GM21526 (cell line): ENCODE measurements around the gene FBH1.
"Not testable (repeated sequence)": the region's sequence is repeated elsewhere in the genome, so short reads cannot be mapped to it uniquely, and the experiment has no call there.

ENCODE experiments used
- ATAC-seq: cut with Tn5 transposase; IDR thresholded peaks from one replicate; pipeline ENCODE4 v1.9.1; 2021; ENCODE audit warnings: moderate library complexity; ENCODE audit not compliant: unreplicated experiment, low FRiP score

Gene FBH1

GRCh38 chr10:5956146-5956936 is 66.3 kb downstream of the FBH1 start:
- no peak for ATAC-seq

DNA sequence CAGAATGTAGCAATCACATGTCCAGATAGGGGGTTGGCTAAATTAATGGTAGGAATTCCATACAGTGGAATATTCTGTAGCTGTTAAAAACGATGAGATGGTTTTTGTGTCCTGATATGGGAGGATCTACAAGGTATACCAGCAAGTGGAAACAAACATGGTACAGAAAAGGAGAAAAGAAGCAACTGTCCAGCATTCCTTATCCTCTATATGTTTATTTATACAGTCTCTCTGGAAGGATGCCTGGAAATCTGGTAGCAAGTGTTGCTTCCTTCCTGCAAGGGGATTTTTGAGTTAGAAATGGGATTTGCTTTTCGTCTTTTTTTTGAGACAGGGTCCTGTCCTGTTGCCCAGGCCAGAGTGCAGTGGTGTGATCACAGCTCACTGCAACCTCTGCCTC is 68.0 kb downstream of the FBH1 start:
- ATAC-seq = no peak

- ATAC-seq = no peak
Measured at GRCh38 chr10:5958675-5959074, 68.6 kb downstream of the FBH1 start.

- ATAC-seq = no peak
Measured at GRCh38 chr10:5959142-5959541, 69.1 kb downstream of the FBH1 start.

DNA sequence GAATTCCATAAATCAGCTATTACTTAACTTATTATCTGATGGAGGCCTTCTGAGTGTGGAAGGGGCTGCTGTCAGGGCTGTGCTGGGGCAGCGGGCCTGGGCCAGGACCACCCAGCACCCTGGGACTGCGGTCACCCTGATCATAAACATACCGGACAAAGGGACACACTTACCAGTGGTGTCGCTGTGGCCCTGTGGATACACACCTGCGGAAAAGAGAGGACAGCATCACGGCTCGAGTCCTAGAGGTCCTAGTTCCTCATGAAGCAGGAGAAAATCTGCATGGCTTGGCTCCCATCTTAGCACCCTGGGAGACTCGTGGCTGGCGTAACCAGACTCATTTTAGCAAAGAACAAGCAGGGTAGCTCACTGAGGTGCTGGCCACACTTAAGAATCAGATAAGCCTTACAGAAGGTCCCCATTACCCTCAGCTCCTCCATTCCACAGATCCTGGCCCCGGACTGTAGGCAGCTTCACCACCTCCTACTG is 69.6 kb downstream of the FBH1 start:
- no peak for ATAC-seq

- ATAC-seq = no peak
Measured at GRCh38 chr10:5960070-5960972, 70.3 kb downstream of the FBH1 start.

DNA sequence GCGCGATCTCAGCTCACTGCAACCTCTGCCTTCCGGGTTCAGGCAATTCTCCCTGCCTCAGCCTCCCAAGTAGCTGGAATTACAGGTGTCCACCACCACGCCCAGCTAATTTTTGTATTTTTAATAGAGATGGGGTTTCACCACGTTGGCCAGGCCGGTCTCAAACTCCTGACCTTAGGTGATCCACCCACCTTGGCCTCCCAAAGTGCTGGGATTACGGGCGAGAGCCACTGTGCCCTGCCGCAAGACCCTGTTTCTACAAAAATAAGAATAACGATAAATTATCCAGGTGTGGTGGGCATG is 70.9 kb downstream of the FBH1 start:
- ATAC-seq = not testable (repeated sequence)

DNA sequence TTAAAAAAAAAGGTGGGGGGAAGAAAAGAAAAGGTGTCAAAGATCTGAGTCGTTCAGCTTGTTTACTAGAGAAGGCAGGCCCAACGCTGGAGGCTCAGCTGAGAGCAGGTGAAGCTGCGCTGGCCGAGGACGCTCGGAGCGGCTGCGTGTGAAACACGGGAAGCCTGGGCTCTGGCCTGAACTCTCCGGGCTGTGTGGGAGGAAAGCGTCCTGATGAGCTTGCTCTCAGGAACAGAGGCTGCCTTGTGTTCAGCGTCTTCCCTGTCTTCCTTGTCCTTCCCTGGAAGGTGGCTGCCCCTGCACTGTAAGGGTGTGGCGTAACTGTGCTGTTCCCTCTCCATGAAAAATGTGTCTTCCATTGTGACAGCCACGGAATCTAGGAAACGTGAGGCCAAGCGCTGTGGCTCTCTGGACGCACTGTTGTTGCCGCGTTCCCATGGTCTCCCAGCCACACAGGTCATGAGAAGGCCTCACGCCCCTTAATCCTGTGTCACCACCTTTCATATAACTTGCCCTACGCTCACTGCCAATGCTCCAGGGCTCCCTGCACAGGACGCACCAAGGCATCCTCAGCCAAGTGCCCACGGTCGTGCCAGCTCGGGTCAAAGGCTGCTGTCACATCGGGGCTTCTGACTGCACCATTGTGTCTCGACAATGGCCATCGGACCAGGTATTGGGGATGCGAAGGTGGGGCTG is 71.5 kb downstream of the FBH1 start:
- no peak for ATAC-seq

DNA sequence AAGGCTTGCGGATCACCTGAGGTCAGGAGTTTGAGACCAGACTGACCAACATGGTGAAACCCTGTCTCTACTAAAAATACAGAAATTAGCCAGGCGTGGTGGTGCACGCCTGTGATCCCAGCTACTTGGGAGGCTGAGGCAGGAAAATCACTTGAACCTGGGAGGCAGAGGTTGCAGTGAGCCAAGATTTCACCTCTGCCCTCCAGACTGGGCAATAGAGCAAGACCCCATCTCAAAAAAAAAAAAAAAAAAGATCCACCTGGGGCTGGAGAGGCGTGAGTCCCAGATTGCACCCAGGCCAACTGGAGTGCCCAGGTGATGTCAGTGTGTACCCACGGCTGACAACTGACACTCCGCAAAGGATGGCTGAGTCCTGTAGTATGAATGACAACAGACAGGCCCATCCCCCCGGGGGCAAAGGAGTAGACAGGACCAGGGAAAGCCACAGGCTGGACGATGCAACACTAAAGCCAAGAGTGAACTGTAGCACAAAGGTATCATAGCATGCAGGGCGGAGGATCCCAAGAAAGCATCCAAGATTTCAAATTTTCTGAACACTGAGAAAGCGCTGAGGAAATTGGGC is 72.4 kb downstream of the FBH1 start:
- not testable (repeated sequence) for ATAC-seq

DNA sequence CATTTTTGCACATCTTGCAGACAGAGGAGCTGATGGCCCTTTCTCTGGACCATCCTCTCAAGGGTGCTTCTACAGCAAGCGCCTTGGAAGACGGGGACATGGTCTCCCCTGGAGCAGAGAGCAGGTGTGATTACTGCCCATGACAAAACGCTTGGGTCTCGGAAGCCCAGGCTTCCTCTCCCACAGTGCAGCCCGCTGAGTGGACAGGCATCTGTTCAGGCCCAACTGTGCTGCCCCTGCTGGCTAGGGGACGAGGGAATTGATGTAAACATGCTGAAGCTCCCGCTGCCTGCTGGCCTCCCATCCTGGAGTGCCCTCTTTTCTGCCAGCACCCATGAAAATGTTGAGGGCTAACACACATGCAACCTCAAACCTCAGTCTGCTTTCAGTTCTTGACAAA is 73.0 kb downstream of the FBH1 start:
- ATAC-seq = no peak

DNA sequence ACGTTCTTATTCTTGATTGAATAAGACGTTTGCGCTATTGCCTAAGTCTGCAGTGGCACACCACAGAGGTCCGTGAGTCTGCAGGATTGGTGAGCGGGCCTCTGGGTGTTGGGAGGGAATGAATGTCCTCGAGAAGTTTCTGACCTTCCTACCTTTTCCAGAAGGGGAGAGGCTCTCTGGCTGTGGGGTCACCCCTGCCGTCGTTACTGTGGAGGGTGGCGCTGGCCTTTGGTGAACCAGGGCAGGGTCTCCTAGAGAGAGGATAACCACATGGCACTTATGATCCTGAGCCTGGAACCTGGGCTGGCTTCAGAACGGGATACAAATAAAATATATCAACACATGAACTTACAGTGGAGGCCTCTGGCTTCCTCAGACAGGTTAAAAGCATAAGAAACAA is 73.5 kb downstream of the FBH1 start:
- ATAC-seq = no peak

- no peak for ATAC-seq
Measured at GRCh38 chr10:5964736-5965135, 74.7 kb downstream of the FBH1 start.

DNA sequence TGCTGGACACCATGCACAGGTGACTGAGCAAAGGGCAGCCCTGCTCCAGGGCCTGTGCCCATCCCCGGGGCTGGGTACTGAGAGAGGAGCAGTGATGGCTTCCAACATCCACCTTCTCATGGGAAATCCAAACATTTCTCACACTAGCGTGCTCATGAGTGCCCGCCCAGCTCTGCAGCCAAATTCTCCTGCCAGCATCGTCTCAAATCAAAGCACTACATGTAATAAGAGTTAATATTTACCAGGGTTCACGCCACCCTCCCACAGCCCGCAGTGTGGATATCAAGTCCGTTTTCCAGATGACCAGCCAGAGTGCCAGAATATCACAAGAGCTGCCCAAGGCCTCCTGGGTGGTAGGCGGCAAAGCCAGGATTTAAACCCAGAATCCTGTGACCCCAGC is 75.2 kb downstream of the FBH1 start:
- ATAC-seq = no peak

DNA sequence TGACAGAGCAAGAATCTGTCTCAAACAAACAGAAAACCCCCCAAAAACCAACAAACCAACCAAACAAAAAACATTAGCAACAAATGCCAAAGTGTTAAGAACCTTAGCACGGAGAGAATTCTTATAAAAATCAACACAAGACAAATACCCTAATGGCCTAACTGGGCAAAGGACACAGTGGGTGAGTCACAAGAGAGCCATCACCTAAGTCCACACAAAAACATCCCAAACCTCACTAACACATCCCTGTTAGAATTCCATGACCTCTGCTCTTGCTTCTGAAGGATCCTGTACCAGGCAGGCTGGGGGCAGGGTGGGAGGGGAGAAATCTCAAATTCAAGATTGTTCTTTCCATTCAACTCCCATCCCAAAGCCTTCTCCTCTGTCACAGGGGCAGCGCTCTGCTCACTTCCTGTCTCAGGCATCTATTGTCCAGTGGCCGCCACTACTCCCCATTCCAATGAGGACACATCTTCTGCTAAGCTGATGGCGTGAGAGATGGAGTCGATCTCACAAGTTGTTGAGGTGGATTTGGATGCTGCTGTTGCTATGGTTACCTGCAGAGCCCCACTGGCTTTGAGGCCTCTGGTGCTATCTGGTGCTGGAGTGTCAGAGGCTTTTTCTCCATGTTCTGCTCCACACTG is 78.1 kb downstream of the FBH1 start:
- ATAC-seq = no peak

DNA sequence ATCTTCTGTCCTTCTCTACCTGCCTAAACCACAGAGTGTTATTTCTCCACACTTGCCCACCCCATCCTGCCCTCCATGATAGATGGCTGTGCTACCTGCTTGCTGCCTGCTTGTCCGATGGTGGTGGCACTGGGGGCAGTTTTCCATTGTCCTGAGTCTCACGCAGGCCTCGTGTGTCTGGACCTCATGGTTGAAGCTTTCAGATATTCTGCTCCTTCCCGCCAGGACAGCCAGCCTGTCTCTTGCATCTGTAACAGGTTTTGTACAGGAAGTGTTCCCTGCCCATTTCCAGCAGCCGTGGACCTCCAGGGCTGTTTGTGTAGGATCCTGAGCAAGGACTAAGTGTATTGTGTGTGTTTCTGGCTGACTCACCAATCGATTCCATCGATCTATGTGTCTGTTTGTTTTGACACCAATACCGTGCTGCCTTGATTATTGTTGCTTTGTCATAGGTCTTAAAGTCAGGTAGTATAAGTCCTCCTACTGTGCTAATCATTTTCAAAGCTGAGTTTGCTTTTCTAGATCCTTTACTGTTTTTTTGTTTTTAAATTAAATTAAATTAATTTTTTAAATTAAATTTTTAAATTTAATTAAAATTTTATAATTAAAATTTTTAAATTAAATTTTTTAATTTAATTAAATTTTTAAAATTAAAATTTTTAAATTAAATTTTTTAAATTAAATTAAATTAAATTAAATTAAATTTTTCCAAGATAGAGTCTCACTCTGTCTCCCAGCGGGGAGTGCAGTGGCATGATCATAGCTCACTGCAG is 78.8 kb downstream of the FBH1 start:
- ATAC-seq = no peak

DNA sequence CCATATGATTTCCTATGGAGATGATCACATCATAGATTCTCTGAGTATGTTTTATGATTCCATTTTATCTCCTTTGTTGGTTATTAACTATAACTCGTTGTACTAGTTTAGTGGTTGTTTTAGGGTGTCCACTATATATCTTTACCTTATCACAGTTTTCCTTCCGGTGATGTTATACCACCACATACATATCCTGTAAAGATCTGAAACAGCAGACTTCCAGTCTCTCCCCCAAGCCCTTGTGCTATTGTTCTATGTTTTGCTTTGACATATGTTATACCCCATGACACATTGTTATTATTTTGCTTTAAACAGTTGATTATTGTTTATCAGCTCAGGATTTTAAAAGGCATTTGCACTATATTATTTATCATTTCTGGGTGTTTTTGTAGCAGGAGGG is 80.0 kb downstream of the FBH1 start:
- no peak for ATAC-seq

GRCh38 chr10:5970527-5970926 is 80.5 kb downstream of the FBH1 start:
- ATAC-seq = no peak

DNA sequence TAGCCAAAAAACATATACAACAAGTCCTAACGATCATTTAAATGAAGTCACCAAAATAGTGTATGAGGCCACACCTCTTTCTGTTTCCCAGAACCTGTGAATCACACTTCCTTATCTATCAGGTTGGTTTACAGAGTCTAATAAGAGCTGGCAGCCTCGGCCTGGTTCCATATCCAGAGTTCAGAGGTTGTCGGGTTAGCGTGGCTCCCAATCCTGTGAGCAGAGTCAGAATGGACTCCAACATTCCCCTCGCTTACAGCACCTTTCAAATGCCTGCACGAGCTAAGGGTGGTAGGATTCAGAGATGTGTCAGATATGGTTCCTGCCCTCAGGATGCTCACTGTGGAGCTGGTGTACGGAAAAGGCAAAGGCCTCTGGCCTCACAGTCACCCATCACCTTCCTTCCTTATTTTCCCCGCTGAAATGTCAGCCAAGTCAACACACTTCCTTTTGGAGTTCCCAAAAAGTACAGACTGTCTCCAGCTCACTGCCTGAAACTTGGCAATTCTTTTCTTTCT is 81.3 kb downstream of the FBH1 start:
- ATAC-seq = peak; percentile 42

GRCh38 chr10:5971886-5972285 is 81.8 kb downstream of the FBH1 start:
- no peak for ATAC-seq
